NCI-H460 (cell line): ENCODE measurements around the gene KCNH8. TPM values are rescaled to one million over a fixed set of nuclear protein-coding genes. Genes with fewer than 3 reads are reported as not detected.
"Not testable (repeated sequence)": the region's sequence is repeated elsewhere in the genome, so short reads cannot be mapped to it uniquely, and the experiment has no call there.

Experiments used
- DNase-seq: peaks from one replicate; pipeline ENCODE4 v3.0.0-alpha.2; 2016; ENCODE audit warnings: low read depth; ENCODE audit errors: extremely low read depth
- total RNA-seq: library from RNA; depleted of rRNA; stranded (reverse); fragments of >200 nt; shearing (Covaris generic); gene quantifications from 2 replicates; pipeline ENCODE4 v1.2.3, GENCODE V29; 2014

Gene KCNH8
- total RNA-seq, 1 experiment from 2014 or later, result not detected

- DNase-seq, result no peak
Measured at GRCh38 chr3:19171794-19172193, 23.5 kb downstream of the KCNH8 start.

- no peak for DNase-seq
Measured at GRCh38 chr3:19173945-19174344, 25.6 kb downstream of the KCNH8 start.

DNA sequence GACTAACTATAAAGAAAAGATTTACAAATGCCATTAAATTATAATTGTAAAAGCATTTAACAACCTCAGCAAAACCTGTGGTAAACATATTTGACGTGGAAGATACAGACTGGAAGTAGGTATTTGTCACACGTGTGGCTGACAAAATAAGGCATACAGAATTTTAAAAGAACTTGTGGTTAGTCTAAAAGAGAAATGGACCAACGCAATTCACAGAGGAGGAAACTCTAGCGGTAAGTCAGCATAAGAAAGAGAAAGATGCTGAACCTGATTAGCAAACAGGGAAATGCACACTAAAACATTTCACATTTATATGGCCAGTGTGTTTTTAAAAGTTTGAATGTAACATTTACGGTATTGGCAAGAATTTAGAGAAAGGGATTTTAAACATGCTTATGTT, 35.3 kb downstream of the KCNH8 start:
- no peak for DNase-seq

DNA sequence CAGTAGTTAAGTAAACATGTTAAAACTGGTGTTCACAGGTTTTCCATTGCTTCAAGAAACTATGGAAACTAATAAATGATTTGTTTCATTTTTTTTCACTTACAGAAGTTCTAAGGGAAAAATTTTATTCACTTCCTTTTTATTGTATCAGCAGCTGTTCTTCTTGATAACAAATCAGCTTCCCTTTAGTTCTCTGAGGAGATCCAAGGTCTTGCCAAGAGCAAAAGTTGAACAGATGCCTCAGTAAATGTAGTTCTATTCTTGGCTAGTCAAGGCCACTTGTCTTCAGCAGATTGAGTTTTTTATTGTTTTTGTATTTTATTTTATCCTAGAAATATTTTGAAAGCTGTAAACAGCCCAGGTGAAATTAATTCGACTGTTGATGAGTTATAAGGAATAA, 41.8 kb downstream of the KCNH8 start:
- DNase-seq, result no peak

DNA sequence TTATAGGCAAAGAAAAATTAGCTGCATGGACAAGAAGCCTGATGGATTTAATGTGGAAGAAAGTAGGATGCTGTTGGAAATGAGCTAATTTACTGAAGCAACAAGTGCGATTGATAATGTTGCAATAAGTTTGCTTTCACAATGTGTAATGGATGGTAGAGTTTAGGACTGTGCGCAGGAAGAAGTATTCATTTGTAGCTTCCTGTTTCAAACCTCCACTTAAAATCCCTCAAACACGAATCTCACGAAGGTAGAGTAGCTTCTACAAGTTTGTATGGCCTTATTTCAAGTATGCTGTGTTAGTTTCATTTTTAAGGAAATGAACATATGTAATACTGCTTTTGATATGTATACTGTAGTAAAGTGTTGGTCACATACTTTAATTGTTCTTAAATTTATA, 42.3 kb downstream of the KCNH8 start:
- DNase-seq, result no peak

DNA sequence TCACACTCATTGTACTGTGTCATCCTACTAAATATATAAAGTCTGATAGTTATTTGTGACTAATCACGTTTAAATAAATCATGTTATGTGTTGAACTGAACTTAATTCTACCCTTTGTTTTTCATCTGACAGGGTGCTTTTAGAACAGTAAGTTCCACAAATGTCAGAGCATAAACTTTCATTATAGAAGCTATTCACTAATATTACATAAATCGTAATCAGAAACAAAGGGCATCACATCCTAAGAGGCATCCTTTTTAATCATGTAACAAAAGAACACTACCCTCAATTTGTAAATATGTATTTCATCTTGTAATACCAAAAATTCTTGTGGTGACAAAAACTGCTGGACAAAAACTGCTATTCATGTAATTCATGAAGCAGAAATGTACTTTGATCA, 50.8 kb downstream of the KCNH8 start:
- DNase-seq, result no peak

GRCh38 chr3:19202303-19202702, 54.0 kb downstream of the KCNH8 start:
- DNase-seq, result no peak

- DNase-seq, result no peak
Measured at GRCh38 chr3:19202754-19203153, 54.4 kb downstream of the KCNH8 start.

- no peak for DNase-seq
Measured at GRCh38 chr3:19206540-19206939, 58.2 kb downstream of the KCNH8 start.

DNA sequence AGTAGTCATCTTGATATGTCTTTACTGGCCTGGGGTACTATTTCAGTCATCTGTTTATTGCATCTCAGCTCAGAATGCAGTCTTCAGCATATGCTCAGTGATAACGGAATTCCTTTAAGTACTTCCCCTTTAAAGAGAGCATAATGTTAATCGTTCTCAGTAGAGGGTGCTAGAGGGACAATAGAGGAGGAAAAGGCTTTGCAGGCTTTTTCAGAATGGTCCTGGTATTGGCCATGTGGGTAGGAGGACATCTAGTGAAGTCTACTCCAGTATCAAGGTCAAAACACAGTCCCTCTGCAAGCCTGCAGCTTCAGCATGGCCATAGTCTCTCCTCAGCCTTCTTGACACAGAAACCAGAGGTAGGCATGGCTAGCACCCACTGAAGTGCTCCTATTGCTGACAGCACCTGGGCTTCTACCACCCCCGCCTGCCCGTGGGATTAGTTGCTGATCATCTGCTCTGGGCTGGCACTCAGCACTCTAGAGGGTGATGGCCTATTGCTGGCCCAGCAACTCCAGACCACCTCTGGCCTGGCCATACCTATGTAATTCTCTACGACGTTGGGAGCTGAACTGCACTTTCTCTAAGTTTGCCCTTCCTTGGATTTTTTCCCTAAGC, 65.4 kb downstream of the KCNH8 start:
- no peak for DNase-seq

GRCh38 chr3:19215427-19215826, 67.1 kb downstream of the KCNH8 start:
- DNase-seq, result no peak

DNA sequence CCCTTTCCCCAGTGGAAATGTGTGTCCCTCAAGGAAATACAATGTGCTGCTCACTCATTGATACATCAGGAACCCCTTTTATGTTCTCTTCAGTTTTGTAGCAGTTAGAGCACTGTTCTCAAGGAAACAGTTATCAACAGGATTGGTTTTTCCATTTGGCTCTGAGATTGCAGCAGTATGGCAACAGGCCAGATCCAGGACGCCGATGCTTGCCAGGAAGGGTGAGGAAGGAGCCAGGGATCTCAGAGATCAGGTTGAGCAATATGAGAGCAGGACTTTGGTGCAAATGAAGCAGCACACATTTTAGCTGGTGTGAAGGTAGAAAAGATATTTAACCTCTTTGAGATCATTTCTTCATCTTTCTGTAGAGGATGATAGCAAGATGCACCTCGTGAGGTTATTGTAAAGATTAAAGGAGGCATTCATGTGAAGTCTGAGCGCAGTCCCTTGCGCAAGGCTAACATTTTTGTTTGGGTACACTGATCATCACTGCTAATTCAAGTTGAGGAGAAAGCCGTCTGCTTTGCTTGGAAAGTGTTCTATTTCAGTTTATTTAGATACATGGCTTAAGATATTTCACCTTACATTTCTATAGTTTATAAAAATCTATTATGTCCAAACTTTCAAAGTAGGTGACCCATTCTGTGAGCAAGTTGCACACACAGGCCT, 68.5 kb downstream of the KCNH8 start:
- DNase-seq, result no peak

GRCh38 chr3:19220311-19220710, 72.0 kb downstream of the KCNH8 start:
- DNase-seq, result no peak

DNA sequence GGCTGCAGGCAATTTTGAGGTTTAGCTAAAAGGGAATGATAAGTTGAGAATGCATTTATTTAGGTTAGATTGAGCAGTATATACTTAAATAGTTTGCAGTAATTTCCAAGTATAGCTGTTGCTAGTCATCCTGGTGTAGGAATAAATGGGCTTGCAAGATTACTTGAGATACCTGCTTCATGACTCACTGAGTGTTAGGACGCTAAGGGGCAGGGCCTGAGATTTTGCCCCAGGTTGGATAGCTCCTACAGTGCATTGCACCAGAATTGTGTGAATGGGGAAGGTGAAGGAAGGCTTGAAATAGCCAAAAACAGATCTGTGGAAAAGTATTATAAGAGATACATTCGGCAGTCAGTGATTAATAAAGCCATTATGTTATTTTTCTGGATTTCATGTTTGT, 72.8 kb downstream of the KCNH8 start:
- no peak for DNase-seq

GRCh38 chr3:19226479-19226878, 78.2 kb downstream of the KCNH8 start:
- DNase-seq, result no peak

DNA sequence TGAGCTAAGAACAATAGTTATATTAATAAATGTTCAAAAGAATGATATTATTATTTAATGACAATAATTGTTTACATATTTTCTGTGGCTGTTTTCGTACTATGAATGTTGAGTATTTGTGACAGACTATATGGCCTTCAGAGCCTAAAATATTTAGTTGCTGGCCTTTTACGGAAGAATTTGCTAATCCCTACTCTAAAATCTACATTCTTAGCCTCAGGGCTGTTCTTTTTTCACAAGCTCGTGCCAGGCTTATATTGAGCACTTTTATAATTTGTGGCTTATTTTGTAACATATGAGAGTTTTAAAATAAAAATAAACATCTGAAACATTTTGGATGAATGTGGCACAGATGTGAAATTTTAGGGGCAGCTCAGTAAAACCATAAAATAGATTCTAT, 79.9 kb downstream of the KCNH8 start:
- DNase-seq, result no peak

GRCh38 chr3:19229086-19229485, 80.8 kb downstream of the KCNH8 start:
- no peak for DNase-seq

- DNase-seq, result not testable (repeated sequence)
Measured at GRCh38 chr3:19229881-19230280, 81.6 kb downstream of the KCNH8 start.

GRCh38 chr3:19231792-19232461, 83.6 kb downstream of the KCNH8 start:
- no peak for DNase-seq

- no peak for DNase-seq
Measured at GRCh38 chr3:19232566-19232965, 84.3 kb downstream of the KCNH8 start.

GRCh38 chr3:19233882-19234784, 85.8 kb downstream of the KCNH8 start:
- not testable (repeated sequence) for DNase-seq
